Keratinocyte (primary cell): ENCODE measurements around the gene RBM47.

Experiments
- EZH2 ChIP-seq: IDR thresholded peaks from one replicate; pipeline ENCODE4 v1.6.1; 2012; ENCODE audit warnings: inconsistent platforms, mild to moderate bottlenecking, low read length, moderate library complexity
- TF ChIP-seq, protein P1 (sequence below), 3 experiments: IDR thresholded peaks in 1 of 3; conservative IDR thresholded peaks in 1 of 3; optimal IDR thresholded peaks in 1 of 3; 2 replicates in 2 of 3; 3 replicates in 1 of 3; pipeline versions ENCODE3 to v1.5.1; 2011; ENCODE audit warnings: low read length in 3 of 3, mild to moderate bottlenecking in 3 of 3, moderate library complexity in 2 of 3, control low read depth in 1 of 3, inconsistent platforms in 1 of 3; ENCODE audit not compliant: insufficient read depth in 2 of 3; ENCODE audit errors: extremely low read depth in 1 of 3

DNA sequence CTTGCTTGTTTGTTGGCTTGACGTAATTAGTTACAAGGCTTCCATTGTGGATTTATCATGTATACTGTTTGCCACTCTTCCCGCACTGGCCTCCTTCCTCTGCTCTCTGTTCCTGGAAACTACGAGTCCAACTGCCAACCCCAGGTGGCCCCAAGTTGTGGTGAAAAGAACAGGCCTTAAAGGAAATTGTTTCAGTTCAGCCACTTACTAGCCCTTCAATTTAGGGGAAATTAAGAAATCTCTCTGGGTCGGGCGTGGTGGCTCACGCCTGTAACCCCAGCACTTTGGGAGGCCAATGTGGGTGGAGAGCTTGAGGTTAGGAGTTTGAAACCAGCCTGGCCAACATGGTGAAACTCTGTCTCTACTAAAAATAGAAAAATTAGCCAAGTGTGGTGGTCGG, 28.0 kb downstream of the RBM47 start:
- TF ChIP-seq, protein P1, sequence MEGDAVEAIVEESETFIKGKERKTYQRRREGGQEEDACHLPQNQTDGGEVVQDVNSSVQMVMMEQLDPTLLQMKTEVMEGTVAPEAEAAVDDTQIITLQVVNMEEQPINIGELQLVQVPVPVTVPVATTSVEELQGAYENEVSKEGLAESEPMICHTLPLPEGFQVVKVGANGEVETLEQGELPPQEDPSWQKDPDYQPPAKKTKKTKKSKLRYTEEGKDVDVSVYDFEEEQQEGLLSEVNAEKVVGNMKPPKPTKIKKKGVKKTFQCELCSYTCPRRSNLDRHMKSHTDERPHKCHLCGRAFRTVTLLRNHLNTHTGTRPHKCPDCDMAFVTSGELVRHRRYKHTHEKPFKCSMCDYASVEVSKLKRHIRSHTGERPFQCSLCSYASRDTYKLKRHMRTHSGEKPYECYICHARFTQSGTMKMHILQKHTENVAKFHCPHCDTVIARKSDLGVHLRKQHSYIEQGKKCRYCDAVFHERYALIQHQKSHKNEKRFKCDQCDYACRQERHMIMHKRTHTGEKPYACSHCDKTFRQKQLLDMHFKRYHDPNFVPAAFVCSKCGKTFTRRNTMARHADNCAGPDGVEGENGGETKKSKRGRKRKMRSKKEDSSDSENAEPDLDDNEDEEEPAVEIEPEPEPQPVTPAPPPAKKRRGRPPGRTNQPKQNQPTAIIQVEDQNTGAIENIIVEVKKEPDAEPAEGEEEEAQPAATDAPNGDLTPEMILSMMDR (optimal IDR thresholded peaks at IDR 0.05 in 1 of 3, IDR thresholded peaks at IDR 0.05 in 1 of 3, conservative IDR thresholded peaks at IDR 0.05 in 1 of 3; ENCODE audit: extremely low read depth in 1 of 3, insufficient read depth in 2 of 3, low read length in 3 of 3) = no peak
- no peak for TF ChIP-seq EZH2
